Measurements from ENCODE around the gene HECA. TPM values are rescaled to one million over a fixed set of nuclear protein-coding genes. Genes with fewer than 3 reads are reported as not detected.

Gene HECA
- total RNA-seq, 1 donor from 2014 or later: 17.7 TPM

DNA sequence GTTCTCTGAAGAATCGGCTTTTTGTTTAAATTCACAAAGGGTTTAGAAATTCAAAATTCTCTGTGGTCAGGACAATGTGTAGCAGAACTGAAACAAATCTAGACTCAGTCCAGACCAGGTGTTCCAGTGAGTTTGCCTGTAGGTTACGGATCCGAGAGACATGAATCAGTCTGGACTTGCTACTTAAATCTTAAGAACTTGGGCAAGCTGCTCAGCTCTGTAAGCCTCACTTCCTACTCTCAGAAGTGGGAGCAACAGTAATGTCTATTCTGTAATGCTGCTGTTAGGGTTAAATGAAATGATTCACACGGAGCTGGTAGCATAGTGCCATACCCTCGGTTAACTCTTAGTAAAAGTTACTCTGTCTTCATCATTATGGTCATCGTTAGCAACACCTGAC is 37.7 kb downstream of the HECA start:
- H3K27ac ChIP-seq (ENCODE audit: low read depth, low read length): no peak overlapping the region
- H3K27me3 ChIP-seq (ENCODE audit: control insufficient read depth in 3 of 3, insufficient read depth in 3 of 3, low read length in 3 of 3): no peaks in the 10 kb centered on the region
- H3K36me3 ChIP-seq (ENCODE audit: control insufficient read depth in 3 of 3, insufficient read depth in 3 of 3, low read length in 3 of 3): peaks cover 12 to 34% (median 29%) of the 10 kb centered on the region in 3 donors
- no peak overlapping the region for H3K9ac ChIP-seq (ENCODE audit: low read depth in 1 of 3, low read length in 3 of 3)
- H3K4me1 ChIP-seq (ENCODE audit: control insufficient read depth in 3 of 3, insufficient read depth in 3 of 3, low read length in 3 of 3): no peaks in the 10 kb centered on the region
- no peak overlapping the region for H3K4me3 ChIP-seq (ENCODE audit: low read length in 3 of 3)
- H3K9me3 ChIP-seq (ENCODE audit: control insufficient read depth in 3 of 3, low read length in 3 of 3): no peaks in the 10 kb centered on the region

GRCh38 chr6:139173172-139173571 is 38.3 kb downstream of the HECA start:
- H3K27me3 ChIP-seq (ENCODE audit: control insufficient read depth in 3 of 3, insufficient read depth in 3 of 3, low read length in 3 of 3): no peaks in the 10 kb centered on the region
- H3K9me3 ChIP-seq (ENCODE audit: control insufficient read depth in 3 of 3, low read length in 3 of 3): no peaks in the 10 kb centered on the region
- no peak overlapping the region for H3K4me3 ChIP-seq (ENCODE audit: low read length in 3 of 3)
- no peak overlapping the region for H3K27ac ChIP-seq (ENCODE audit: low read depth, low read length)
- no peaks in the 10 kb centered on the region for H3K4me1 ChIP-seq (ENCODE audit: control insufficient read depth in 3 of 3, insufficient read depth in 3 of 3, low read length in 3 of 3)
- H3K36me3 ChIP-seq (ENCODE audit: control insufficient read depth in 3 of 3, insufficient read depth in 3 of 3, low read length in 3 of 3): peaks cover 12 to 34% (median 32%) of the 10 kb centered on the region in 3 donors
- no peak overlapping the region for H3K9ac ChIP-seq (ENCODE audit: low read depth in 1 of 3, low read length in 3 of 3)

DNA sequence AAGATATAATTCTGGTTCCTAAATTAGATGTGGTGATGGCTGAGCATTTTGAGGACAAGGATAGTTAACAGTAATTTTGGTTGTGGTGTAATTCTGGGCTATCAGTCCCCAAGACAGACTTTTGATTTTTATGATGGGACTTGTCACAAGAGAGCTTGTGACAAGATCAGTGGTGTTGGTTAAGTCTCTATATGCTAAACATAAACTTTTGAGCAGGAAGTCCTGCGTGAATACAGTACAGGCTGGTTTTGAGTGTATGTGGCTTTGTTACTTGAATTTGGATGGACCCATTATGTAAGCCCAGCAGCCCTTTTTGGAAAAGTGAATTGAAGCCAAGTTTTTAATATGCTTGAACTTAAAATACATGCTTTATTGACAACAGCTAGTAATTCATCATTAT is 38.9 kb downstream of the HECA start:
- no peaks in the 10 kb centered on the region for H3K9me3 ChIP-seq (ENCODE audit: control insufficient read depth in 3 of 3, low read length in 3 of 3)
- H3K27me3 ChIP-seq (ENCODE audit: control insufficient read depth in 3 of 3, insufficient read depth in 3 of 3, low read length in 3 of 3): no peaks in the 10 kb centered on the region
- no peaks in the 10 kb centered on the region for H3K4me1 ChIP-seq (ENCODE audit: control insufficient read depth in 3 of 3, insufficient read depth in 3 of 3, low read length in 3 of 3)
- no peak overlapping the region for H3K9ac ChIP-seq (ENCODE audit: low read depth in 1 of 3, low read length in 3 of 3)
- H3K4me3 ChIP-seq (ENCODE audit: low read length in 3 of 3): no peak overlapping the region
- H3K36me3 ChIP-seq (ENCODE audit: control insufficient read depth in 3 of 3, insufficient read depth in 3 of 3, low read length in 3 of 3): peaks cover 12 to 34% (median 32%) of the 10 kb centered on the region in 3 donors
- H3K27ac ChIP-seq (ENCODE audit: low read depth, low read length): no peak overlapping the region

DNA sequence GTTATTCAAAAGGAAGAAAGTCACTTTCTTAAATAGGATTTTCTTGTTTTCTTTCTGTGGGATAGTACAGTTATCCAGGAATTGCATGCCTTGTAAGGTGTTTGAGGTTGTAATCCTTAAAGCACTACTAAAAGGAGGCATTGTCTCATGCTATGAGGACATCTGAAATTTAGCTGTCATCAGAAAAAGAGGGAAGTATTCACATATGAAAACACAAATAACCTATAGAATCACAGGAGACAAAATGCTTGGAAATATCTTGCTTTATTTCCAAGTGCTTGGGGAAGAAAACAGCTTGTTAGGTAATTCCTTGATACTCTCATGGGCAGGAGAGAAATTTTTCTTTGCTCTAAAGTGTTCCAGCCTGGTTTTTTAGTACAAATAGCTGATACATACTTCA is 40.1 kb downstream of the HECA start:
- Histone ChIP-seq H3K27ac (ENCODE audit: low read depth, low read length) (no peak overlapping the region), H3K9ac (ENCODE audit: low read depth in 1 of 3, low read length in 3 of 3) (no peak overlapping the region), H3K4me1 (ENCODE audit: control insufficient read depth in 3 of 3, insufficient read depth in 3 of 3, low read length in 3 of 3) (no peaks in the 10 kb centered on the region), H3K9me3 (ENCODE audit: control insufficient read depth in 3 of 3, low read length in 3 of 3) (no peaks in the 10 kb centered on the region), H3K36me3 (ENCODE audit: control insufficient read depth in 3 of 3, insufficient read depth in 3 of 3, low read length in 3 of 3) (peaks cover 13 to 34% (median 32%) of the 10 kb centered on the region in 3 donors), H3K27me3 (ENCODE audit: control insufficient read depth in 3 of 3, insufficient read depth in 3 of 3, low read length in 3 of 3) (no peaks in the 10 kb centered on the region), H3K4me3 (ENCODE audit: low read length in 3 of 3) (no peak overlapping the region)

- Histone ChIP-seq H3K36me3 (ENCODE audit: control insufficient read depth in 3 of 3, insufficient read depth in 3 of 3, low read length in 3 of 3) (peaks cover 13 to 34% (median 32%) of the 10 kb centered on the region in 3 donors), H3K9me3 (ENCODE audit: control insufficient read depth in 3 of 3, low read length in 3 of 3) (no peaks in the 10 kb centered on the region), H3K27ac (ENCODE audit: low read depth, low read length) (no peak overlapping the region), H3K4me3 (ENCODE audit: low read length in 3 of 3) (no peak overlapping the region), H3K9ac (ENCODE audit: low read depth in 1 of 3, low read length in 3 of 3) (no peak overlapping the region), H3K4me1 (ENCODE audit: control insufficient read depth in 3 of 3, insufficient read depth in 3 of 3, low read length in 3 of 3) (no peaks in the 10 kb centered on the region), H3K27me3 (ENCODE audit: control insufficient read depth in 3 of 3, insufficient read depth in 3 of 3, low read length in 3 of 3) (no peaks in the 10 kb centered on the region)
These were observed 40.6 kb downstream of the HECA start for GRCh38 chr6:139175389-139175948.

DNA sequence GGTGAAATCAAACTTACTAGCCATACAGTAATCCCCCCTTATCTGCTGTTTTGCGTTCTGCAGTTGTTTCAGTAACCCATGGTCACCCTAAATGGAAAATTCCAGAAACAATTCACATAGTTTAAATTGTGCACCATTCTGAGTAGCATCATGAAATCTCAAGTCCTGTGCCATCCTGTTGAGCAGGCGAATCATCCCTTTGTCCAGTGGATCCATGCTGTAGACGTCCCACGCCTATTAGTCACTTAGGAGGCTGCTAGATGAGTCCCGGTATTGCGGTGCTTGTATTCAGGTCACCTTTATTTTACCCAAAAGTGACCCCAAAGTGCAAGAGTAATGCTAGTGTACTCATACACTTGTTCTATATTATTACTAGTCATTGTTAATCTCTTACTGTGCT is 46.4 kb downstream of the HECA start:
- H3K27me3 ChIP-seq (ENCODE audit: control insufficient read depth in 3 of 3, insufficient read depth in 3 of 3, low read length in 3 of 3): no peaks in the 10 kb centered on the region
- no peak overlapping the region for H3K27ac ChIP-seq (ENCODE audit: low read depth, low read length)
- peaks cover 8 to 16% (median 16%) of the 10 kb centered on the region in 3 donors for H3K36me3 ChIP-seq (ENCODE audit: control insufficient read depth in 3 of 3, insufficient read depth in 3 of 3, low read length in 3 of 3)
- H3K4me1 ChIP-seq (ENCODE audit: control insufficient read depth in 3 of 3, insufficient read depth in 3 of 3, low read length in 3 of 3): no peaks in the 10 kb centered on the region
- H3K9me3 ChIP-seq (ENCODE audit: control insufficient read depth in 3 of 3, low read length in 3 of 3): no peaks in the 10 kb centered on the region
- no peak overlapping the region for H3K4me3 ChIP-seq (ENCODE audit: low read length in 3 of 3)
- H3K9ac ChIP-seq (ENCODE audit: low read depth in 1 of 3, low read length in 3 of 3): no peak overlapping the region

DNA sequence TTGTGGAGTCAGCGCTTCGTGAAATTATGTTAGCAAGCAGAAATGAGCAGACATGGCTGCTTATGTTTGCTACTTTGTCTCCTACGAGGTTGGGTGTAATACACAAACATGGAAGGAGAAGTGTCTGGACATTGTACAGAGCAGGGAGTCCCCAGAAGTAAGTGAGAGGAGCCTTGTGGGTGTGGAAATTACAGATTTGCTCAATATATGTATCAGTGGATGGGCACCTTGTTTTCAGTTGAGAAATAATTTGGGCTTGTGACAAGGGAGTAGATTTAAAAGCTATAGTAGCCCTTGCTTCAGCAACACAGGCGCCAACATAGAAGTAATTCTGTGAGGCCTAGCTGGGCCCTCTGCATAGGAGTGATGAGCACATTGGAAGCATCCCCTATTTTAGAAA is 49.2 kb downstream of the HECA start:
- Histone ChIP-seq H3K4me1 (ENCODE audit: control insufficient read depth in 3 of 3, insufficient read depth in 3 of 3, low read length in 3 of 3) (no peaks in the 10 kb centered on the region), H3K27me3 (ENCODE audit: control insufficient read depth in 3 of 3, insufficient read depth in 3 of 3, low read length in 3 of 3) (no peaks in the 10 kb centered on the region), H3K27ac (ENCODE audit: low read depth, low read length) (no peak overlapping the region), H3K9ac (ENCODE audit: low read depth in 1 of 3, low read length in 3 of 3) (no peak overlapping the region), H3K36me3 (ENCODE audit: control insufficient read depth in 3 of 3, insufficient read depth in 3 of 3, low read length in 3 of 3) (peaks cover 0 to 4% (median 2%) of the 10 kb centered on the region in 3 donors), H3K9me3 (ENCODE audit: control insufficient read depth in 3 of 3, low read length in 3 of 3) (no peaks in the 10 kb centered on the region), H3K4me3 (ENCODE audit: low read length in 3 of 3) (no peak overlapping the region)

- no peak overlapping the region for H3K9ac ChIP-seq (ENCODE audit: low read depth in 1 of 3, low read length in 3 of 3)
- H3K4me1 ChIP-seq (ENCODE audit: control insufficient read depth in 3 of 3, insufficient read depth in 3 of 3, low read length in 3 of 3): no peaks in the 10 kb centered on the region
- H3K9me3 ChIP-seq (ENCODE audit: control insufficient read depth in 3 of 3, low read length in 3 of 3): no peaks in the 10 kb centered on the region
- H3K4me3 ChIP-seq (ENCODE audit: low read length in 3 of 3): no peak overlapping the region
- H3K27me3 ChIP-seq (ENCODE audit: control insufficient read depth in 3 of 3, insufficient read depth in 3 of 3, low read length in 3 of 3): no peaks in the 10 kb centered on the region
- peaks cover 0 to 4% (median 2%) of the 10 kb centered on the region in 3 donors for H3K36me3 ChIP-seq (ENCODE audit: control insufficient read depth in 3 of 3, insufficient read depth in 3 of 3, low read length in 3 of 3)
- H3K27ac ChIP-seq (ENCODE audit: low read depth, low read length): no peak overlapping the region
These were observed 49.6 kb downstream of the HECA start for GRCh38 chr6:139184459-139184858.

DNA sequence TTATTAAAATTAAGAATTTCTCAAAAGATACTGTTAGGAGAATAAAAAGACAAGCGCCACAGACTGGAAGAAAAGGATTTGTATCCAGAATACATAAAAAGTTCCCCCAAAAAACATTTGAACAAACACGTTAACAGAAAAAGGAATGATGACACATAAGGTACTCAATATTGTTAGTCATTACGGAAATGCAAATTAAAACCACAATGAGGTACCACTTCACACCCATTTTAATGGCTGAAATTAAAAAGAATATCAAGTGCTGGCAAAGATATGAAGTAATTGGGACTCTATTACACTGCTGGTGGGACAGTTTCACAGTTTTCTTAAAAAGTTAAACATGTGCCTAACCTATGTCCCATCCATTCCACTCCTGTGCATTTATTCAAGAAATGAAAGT is 51.4 kb downstream of the HECA start:
- Histone ChIP-seq H3K36me3 (ENCODE audit: control insufficient read depth in 3 of 3, insufficient read depth in 3 of 3, low read length in 3 of 3) (peaks cover 0 to 2% (median 1%) of the 10 kb centered on the region in 3 donors), H3K4me1 (ENCODE audit: control insufficient read depth in 3 of 3, insufficient read depth in 3 of 3, low read length in 3 of 3) (no peaks in the 10 kb centered on the region), H3K27me3 (ENCODE audit: control insufficient read depth in 3 of 3, insufficient read depth in 3 of 3, low read length in 3 of 3) (no peaks in the 10 kb centered on the region), H3K9ac (ENCODE audit: low read depth in 1 of 3, low read length in 3 of 3) (no peak overlapping the region), H3K27ac (ENCODE audit: low read depth, low read length) (no peak overlapping the region), H3K4me3 (ENCODE audit: low read length in 3 of 3) (no peak overlapping the region), H3K9me3 (ENCODE audit: control insufficient read depth in 3 of 3, low read length in 3 of 3) (no peaks in the 10 kb centered on the region)

DNA sequence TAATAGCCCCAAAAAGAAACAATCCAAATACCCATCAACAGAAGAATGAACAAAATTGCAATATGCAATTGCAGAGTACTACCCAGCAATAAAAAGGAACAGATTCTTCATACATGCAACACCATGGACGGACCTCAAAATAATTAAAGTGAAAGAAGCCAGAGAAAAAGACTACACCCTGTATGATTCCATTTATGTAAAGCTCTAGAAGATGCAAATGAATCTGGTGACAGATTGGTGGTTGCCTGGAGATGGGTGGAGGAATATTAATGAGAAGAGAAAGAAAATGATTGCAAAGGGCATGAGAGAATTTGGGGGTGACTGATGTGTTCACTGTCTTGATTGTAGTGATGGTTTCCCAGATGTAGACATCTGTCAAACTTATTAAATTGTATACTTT is 51.8 kb downstream of the HECA start:
- Histone ChIP-seq H3K4me3 (ENCODE audit: low read length in 3 of 3) (no peak overlapping the region), H3K9me3 (ENCODE audit: control insufficient read depth in 3 of 3, low read length in 3 of 3) (no peaks in the 10 kb centered on the region), H3K4me1 (ENCODE audit: control insufficient read depth in 3 of 3, insufficient read depth in 3 of 3, low read length in 3 of 3) (no peaks in the 10 kb centered on the region), H3K27ac (ENCODE audit: low read depth, low read length) (no peak overlapping the region), H3K9ac (ENCODE audit: low read depth in 1 of 3, low read length in 3 of 3) (no peak overlapping the region), H3K36me3 (ENCODE audit: control insufficient read depth in 3 of 3, insufficient read depth in 3 of 3, low read length in 3 of 3) (no peaks in the 10 kb centered on the region), H3K27me3 (ENCODE audit: control insufficient read depth in 3 of 3, insufficient read depth in 3 of 3, low read length in 3 of 3) (no peaks in the 10 kb centered on the region)

Data from skeletal muscle tissue (tissue), 4 donors.